H1 (cell line): ENCODE data around the gene CELSR3.

Source experiments
- BRCA1 ChIP-seq: IDR thresholded peaks from 2 replicates; pipeline ENCODE4 v1.6.1; 2012; ENCODE audit warnings: low read depth, low read length, improper control_type of control experiment
- EP300 ChIP-seq, 2 experiments: IDR thresholded peaks; 1 replicate in 1 of 2; 2 replicates in 1 of 2; pipeline ENCODE4 v1.6.1; 2011 to 2012; ENCODE audit warnings: low read depth in 2 of 2, low read length in 2 of 2, mild to moderate bottlenecking in 2 of 2, borderline replicate concordance in 1 of 2, inconsistent platforms in 1 of 2, moderate library complexity in 1 of 2
- JUND ChIP-seq: IDR thresholded peaks from 2 replicates; pipeline ENCODE4 v1.6.1; 2011; ENCODE audit warnings: mild to moderate bottlenecking, improper control_type of control experiment, low read length
- POLR2A ChIP-seq, 2 experiments: IDR thresholded peaks; 1 replicate in 1 of 2; 2 replicates in 1 of 2; pipeline ENCODE4 v1.6.1; 2011; ENCODE audit warnings: low read depth in 2 of 2, low read length in 2 of 2, mild to moderate bottlenecking in 2 of 2; ENCODE audit errors: control extremely low read depth in 1 of 2
- TAF1 ChIP-seq: IDR thresholded peaks from 2 replicates; pipeline ENCODE4 v1.6.1; 2011; ENCODE audit warnings: mild to moderate bottlenecking, low read depth, low read length
- TF ChIP-seq, protein P1 (sequence below), 3 experiments: IDR thresholded peaks; 1 replicate in 2 of 3; 2 replicates in 1 of 3; pipeline versions ENCODE4 v1.5.1 to v1.6.1; 2011; ENCODE audit warnings: low read length in 3 of 3, mild to moderate bottlenecking in 3 of 3, inconsistent platforms in 2 of 3, low read depth in 1 of 3, moderate library complexity in 1 of 3; ENCODE audit not compliant: insufficient read depth in 1 of 3; ENCODE audit errors: control extremely low read depth in 1 of 3

DNA sequence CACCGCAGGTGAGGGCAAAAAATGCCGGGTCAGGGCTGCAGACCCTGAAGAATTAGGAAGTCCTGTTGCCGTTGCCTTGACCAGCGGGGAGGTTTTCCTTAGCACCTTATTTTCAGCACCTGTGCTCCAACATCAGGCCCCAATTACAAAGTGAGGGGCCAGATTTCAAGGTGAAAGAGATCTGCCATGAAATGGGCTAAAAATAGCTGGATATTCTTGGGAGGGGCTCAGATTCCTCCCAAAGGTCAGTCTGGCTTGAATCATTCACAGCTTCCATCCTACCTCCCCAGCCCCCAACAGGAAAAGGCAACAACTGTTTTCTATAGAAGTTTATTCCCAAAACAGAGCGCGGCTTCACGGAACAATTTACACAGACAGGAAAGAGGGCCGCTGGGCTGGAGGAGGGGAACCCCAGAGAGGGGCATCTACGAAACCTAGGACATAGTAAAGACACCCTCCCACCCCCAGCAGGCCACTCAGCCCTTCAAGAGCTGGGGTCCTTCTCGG is 26.5 kb downstream of the CELSR3 start:
- no peak for TF ChIP-seq BRCA1
- TF ChIP-seq, protein P1, sequence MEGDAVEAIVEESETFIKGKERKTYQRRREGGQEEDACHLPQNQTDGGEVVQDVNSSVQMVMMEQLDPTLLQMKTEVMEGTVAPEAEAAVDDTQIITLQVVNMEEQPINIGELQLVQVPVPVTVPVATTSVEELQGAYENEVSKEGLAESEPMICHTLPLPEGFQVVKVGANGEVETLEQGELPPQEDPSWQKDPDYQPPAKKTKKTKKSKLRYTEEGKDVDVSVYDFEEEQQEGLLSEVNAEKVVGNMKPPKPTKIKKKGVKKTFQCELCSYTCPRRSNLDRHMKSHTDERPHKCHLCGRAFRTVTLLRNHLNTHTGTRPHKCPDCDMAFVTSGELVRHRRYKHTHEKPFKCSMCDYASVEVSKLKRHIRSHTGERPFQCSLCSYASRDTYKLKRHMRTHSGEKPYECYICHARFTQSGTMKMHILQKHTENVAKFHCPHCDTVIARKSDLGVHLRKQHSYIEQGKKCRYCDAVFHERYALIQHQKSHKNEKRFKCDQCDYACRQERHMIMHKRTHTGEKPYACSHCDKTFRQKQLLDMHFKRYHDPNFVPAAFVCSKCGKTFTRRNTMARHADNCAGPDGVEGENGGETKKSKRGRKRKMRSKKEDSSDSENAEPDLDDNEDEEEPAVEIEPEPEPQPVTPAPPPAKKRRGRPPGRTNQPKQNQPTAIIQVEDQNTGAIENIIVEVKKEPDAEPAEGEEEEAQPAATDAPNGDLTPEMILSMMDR (IDR thresholded peaks at IDR 0.05; ENCODE audit: control extremely low read depth in 1 of 3, insufficient read depth in 1 of 3, low read depth in 1 of 3, low read length in 3 of 3) = no peak
- no peak for TF ChIP-seq EP300 (IDR thresholded peaks at IDR 0.05; ENCODE audit: borderline replicate concordance in 1 of 2, low read depth in 2 of 2, low read length in 2 of 2)
- TF ChIP-seq POLR2A (IDR thresholded peaks at IDR 0.05; ENCODE audit: control extremely low read depth in 1 of 2, low read depth in 2 of 2, low read length in 2 of 2) = no peak
- TF ChIP-seq TAF1 = no peak
- no peak for TF ChIP-seq JUND
